ENCODE data around the gene KIF4B. TPM values are rescaled to one million over a fixed set of nuclear protein-coding genes. Genes with fewer than 3 reads are reported as not detected.

Gene KIF4B
- 0.03 and 0.04 TPM in 2 replicates for total RNA-seq (2014; rRNA removed; shearing (Covaris generic))

GRCh38 chr5:155013526-155013925 lies at the start of gene KIF4B:
TSS of gene KIF4B (plus strand) at chr5:155013755. CDS start at chr5:155013860, 105 bp downstream.

Other genes with a start within 250 kb of the KIF4B start
- 4.5 and 5.0 TPM in 2 replicates for gene FAXDC2, start 163.2 kb upstream of the KIF4B start, total RNA-seq (2014; rRNA removed; shearing (Covaris generic))
- gene CNOT8, start 155.1 kb upstream of the KIF4B start, total RNA-seq (2014; rRNA removed; shearing (Covaris generic)): 55.3 and 56.1 TPM in 2 replicates
- 19.3 and 20.5 TPM in 2 replicates for gene GEMIN5, start 75.5 kb upstream of the KIF4B start, total RNA-seq (2014; rRNA removed; shearing (Covaris generic))
- gene MRPL22, start 72.7 kb upstream of the KIF4B start, total RNA-seq (2014; rRNA removed; shearing (Covaris generic)): 33.0 and 40.4 TPM in 2 replicates